ENCODE data around the gene CYP4F2. TPM values are rescaled to one million over a fixed set of nuclear protein-coding genes. Genes with fewer than 3 reads are reported as not detected.
A peak's percentile ranks its signal among the peaks of the same experiment; 100 is the strongest.
"Not testable (repeated sequence)": the region's sequence is repeated elsewhere in the genome, so short reads cannot be mapped to it uniquely, and the experiment has no call there.

The CYP4F2 gene, protein sequence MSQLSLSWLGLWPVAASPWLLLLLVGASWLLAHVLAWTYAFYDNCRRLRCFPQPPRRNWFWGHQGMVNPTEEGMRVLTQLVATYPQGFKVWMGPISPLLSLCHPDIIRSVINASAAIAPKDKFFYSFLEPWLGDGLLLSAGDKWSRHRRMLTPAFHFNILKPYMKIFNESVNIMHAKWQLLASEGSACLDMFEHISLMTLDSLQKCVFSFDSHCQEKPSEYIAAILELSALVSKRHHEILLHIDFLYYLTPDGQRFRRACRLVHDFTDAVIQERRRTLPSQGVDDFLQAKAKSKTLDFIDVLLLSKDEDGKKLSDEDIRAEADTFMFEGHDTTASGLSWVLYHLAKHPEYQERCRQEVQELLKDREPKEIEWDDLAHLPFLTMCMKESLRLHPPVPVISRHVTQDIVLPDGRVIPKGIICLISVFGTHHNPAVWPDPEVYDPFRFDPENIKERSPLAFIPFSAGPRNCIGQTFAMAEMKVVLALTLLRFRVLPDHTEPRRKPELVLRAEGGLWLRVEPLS
- 10 to 100 TPM in 1 of 2 donors, 1 to 10 TPM in 1; 8.5 to 11.1 TPM for total RNA-seq
- long read RNA-seq, transcript CYP4F2-202 (13 exons, 2,407 nt) = major isoform, 10 of 15 reads
- long read RNA-seq, partial matches to known transcripts = 5 of 15 reads
- long read RNA-seq, other reads (novel, unspliced or antisense) = 0 of 15 reads

DNA sequence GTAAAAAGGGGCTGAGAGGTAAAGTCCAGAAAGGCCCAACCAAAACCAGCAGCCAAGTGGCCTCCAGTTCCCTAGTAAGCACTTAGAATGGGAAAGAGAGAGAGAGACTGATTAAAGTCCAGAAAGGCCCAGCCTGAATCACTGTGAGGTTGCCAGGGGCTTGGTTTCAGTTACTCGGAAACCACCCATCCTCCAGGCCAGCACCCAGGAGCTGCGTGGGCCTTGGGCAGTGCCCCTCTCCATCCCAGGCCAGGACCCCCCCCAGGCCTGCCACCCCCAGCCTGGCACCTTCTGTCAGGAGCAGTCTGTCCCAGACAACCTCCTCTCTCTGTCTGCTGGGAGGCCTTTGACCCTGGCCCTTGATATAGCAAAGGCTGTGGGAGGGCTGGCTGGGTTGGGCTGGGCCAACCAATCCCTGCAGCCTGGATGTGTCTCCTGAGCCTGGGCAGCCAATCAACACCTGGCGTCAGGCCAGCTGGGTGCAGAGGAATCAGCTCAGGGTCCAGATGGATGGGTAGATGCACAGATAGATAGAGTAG, at the start of gene CYP4F2:
Gene CYP4F2, minus strand, starts transcription at position 337 of the 539 bp plus-strand sequence. CDS start 463 bp downstream, outside the sequence.
- DNase-seq (peak; percentile 50 to 53), ATAC-seq (peak; percentile 59)
- intact Hi-C loops (cut with DNase I, micrococcal nuclease) = no loop called here

DNA sequence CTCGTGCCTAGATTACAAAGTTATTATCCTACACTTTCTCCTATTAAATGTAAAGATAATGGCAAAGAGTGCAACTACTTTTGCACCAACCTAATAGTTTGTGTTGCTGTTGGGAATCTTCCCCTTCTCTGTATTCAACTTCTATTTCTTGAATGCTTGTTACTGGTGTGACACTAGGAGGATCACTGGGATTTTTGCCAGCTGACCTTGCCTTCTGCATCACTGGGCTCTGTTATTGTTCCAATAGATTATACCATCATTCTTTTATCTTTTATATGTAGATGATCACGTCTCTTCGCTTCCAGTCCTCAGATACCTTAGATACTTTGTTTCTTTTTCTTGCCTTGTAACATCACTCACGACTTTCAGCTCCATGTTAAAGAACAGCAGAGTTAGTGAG, 47.4 kb upstream of the CYP4F2 start:
- ATAC-seq (no peak), DNase-seq (no peak)
- intact Hi-C loops (cut with DNase I, micrococcal nuclease) = no loop called here

DNA sequence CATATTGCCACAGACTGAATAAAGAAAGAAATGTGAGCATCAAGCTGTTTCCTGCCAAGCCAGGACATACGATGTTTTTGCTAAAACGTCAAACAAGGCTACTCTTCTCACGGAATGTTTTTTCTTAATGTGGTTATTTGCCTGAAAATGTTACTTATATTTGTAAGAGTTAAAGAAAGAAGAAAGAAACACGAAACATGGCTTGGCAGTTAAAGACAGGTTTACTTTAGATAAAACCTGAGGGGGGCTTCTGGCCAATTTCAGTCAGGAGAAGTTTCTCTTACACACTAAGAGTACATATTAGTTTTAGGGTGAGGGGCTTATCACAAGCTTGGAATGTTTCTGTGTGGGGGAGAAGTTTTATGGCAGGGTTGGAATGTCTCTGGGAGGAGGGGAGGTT, 46.5 kb upstream of the CYP4F2 start:
- DNase-seq = no peak
- ATAC-seq = no peak
- intact Hi-C loops (cut with DNase I, micrococcal nuclease) = no loop called here

DNA sequence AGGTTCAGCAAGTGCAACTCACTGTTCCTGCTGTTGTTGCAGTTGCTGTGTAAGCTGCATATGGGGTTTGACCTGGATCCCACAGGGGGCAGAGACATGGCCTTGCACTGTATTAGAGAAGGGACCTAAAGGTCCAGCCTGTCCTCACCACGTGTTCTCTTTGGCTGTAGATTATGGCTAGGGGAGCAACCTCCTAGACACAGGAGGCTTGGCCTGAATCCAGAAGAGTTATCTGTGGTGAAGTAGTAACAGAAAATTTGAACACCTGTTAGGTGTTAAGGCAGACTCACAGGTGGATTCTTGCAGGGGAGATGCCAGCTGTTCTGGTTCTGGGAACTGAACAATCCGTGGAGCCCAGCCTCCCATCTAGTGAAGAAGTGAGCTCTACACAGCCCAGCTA, 39.9 kb upstream of the CYP4F2 start:
- DNase-seq = no peak
- ATAC-seq = no peak
- intact Hi-C loops (cut with DNase I, micrococcal nuclease) = no loop called here

DNA sequence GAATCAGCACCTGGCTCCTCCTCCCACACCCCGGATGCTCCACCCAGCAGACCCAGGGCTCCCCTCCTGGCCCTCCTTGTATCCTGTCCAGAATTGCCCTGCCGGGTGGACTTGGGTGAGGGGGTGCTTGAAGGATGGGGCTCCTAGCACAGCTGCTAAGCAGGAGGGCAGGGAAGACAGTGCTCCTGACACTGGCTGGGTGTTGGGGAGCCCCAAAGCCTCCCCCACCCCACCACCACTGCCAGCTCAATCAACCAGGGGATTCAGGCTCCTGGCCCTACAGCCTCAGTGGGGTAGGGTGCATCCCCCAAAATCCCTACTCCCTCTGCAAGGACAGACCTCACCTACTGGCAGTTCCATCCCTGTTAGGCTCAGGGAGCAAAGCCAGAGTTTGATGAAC, 39.1 kb upstream of the CYP4F2 start:
- ATAC-seq = no peak
- no peak for DNase-seq
- intact Hi-C loops (cut with DNase I, micrococcal nuclease) = no loop called here

DNA sequence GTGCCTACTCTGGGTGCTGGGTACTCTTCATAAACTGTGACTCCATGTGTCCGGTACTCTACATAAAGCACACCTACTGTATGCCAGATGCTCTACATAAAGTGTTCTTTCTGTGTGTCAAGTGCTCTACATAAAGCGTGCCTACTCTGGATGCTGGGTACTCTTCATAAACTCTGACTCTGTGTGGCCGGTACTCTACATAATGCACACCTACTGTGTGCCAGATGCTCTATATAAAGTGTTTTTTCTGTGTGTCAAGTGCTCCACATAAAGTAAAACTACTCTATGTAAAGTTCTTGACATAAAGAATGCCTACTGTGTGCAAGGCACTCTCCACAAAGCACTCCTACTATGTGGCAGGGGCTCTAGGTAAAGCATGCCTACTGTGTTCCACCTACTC, 38.3 kb upstream of the CYP4F2 start:
- no peak for ATAC-seq
- intact Hi-C loops (cut with DNase I, micrococcal nuclease) = no loop called here

DNA sequence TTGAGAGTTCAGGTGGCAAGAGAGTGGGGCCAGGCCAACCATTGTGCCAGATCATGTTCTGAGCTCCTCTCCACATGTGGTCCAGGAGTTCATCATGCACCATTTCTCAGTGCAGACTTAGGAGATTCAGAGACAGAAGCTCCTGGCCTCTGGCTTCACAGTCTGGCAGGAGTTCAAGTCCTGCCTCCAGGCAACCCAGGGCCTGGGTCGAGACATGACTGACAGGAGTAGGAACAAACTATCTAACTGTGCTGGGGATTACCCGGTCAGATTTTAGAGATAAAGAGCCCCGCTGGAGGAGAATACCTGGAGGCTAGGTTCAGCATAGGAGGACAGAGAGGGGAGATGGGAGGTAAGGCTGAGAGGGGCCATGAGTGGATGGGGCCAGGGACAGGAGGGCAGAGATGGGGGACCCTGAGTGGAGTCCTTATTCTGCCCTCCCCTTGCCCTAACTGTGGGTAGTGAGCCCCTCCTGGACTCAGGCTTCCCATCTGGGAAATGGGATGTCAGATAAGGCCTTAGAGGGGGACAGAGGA, 37.4 kb upstream of the CYP4F2 start:
- intact Hi-C loops (cut with DNase I, micrococcal nuclease) = no loop called here
- peak; percentile 45 for ATAC-seq
- DNase-seq = no peak

More for the DNA sequence above, 38.3 kb upstream of the CYP4F2 start:
- DNase-seq = no peak

DNA sequence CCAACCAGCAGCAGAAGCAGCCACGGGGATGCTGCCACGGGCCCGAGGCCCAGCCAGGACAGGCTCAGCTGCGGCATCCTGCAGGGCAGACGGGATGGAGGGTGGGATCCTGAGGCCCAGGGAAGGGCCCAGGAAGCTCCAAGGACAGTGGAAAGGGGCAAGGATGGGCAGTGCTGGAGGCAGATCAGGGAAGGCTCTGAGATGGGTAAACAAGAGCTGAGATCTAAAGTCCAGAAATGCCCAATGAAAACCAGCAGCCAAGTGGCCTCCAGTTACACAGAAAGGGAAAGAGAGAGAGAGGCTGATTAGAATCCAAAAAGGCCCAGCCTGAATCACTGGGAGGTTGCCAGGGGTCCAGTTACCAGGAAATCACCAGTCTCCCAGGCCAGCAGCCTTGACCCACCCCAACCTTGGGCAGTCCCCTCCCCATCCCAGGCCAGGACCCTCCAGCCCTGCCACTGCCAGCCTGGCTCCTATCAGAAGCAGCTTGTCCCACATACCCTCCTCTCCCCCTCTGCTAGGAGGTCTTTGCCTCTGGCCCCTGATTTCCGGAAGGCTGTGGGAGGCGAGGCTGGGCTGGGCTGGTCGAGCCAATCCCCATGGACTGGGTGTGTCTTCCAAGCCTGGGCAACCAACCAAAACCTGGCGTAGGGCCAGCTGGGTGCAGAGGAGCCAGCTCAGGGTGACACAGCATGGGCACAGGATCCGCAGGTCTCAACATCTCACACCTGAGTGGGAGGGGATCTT, 36.6 kb upstream of the CYP4F2 start, which contains the start of gene CYP4F11:
Gene CYP4F11, minus strand, starts transcription at position 198 of the 747 bp plus-strand sequence. Its CDS starts 121 bp downstream, at position 77.
- intact Hi-C loops (cut with DNase I, micrococcal nuclease) = no loop called here
- DNase-seq (peak; percentile 95), ATAC-seq (peak; percentile 98)

DNA sequence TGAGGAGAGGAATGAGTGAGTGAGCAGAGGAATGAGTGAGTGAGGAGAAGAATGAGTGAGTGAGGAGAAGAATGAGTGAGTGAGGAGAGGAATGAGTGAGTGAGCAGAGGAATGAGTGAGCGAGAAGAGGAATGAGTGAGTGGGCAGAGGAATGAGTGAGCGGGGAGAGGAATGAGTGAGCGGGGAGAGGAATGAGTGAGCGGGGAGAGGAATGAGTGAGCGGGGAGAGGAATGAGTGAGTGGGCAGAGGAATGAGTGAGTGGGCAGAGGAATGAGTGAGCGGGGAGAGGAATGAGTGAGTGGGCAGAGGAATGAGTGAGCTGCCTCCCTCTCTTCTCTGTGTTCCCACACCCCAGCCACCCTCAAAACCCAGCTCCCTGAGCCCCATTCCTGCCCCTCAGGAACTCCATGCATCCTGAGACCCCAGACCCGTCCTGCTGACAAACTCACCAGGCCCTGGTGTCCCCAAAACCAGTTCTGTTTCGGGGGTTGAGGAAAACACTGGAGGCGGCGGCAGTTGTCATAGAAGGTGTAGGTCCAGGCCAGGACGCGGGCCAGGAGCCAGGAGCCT, 36.0 kb upstream of the CYP4F2 start:
- intact Hi-C loops (cut with DNase I, micrococcal nuclease); ATAC-seq; DNase-seq: not testable (repeated sequence)

DNA sequence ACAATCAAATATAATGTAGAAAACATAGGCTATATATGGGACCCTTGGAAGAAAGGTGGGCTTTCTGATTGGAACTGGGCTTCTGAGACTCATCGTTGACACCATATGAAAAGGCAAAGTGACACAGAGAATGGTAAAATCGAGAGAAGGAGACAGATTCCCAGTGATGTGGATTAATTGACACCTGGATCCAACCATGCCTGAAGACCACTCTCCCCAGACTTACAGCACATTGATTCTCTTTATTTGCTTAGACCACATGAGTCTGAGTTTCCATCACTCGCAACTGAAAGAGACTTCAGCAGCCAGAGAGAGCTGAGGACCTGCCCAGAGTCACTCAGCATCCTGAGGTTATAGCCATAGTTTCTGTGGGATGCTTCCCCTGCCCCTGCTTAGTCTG, 30.4 kb upstream of the CYP4F2 start:
- intact Hi-C loops (cut with DNase I, micrococcal nuclease) = no loop called here

DNA sequence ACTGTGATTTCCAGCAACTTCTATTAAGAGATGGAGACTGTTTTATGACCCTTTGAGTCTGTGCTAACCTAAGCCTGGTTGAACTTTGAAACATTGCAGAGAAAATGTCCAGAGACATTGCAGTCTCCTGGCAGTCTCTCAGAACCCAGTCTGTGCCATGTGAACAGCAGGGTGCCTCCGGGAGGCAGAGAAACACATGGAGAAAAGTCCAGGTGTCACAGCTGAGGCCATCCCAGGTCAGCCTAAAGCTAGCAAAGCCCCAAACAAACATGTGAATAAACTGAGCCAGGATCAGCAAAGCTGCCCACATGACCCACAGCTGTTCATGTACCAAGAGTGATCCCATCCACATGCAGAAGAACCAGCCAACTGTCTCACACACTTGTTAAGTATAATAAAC, 28.6 kb upstream of the CYP4F2 start:
- ATAC-seq = peak; percentile 66
- peak in 1 of 2 donors; percentile 14 for DNase-seq
- intact Hi-C loops (cut with DNase I, micrococcal nuclease) = no loop called here

More for the DNA sequence above, 30.4 kb upstream of the CYP4F2 start:
- ATAC-seq (no peak), DNase-seq (no peak)

DNA sequence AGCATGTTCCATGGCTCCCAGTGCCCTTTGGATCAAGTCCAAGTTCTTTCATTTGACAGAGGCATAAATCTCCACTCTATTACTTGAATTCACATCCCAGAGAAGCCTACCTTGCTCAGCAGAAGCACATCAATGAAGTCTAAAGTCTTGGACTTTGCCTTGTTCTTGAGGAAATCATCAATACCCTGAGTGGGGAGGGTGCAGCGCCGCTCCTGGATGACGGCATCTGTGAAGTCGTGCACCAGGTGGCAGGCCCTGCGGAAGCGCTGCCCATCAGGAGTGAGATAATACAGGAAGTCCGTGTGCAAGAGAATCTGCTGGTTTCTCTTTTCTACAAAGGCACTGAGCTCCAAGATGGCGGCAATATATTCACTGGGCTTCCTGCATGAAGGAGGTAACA, 25.8 kb upstream of the CYP4F2 start:
- DNase-seq (peak in 1 of 2 donors; percentile 75), ATAC-seq (peak; percentile 87)
- intact Hi-C loops (cut with DNase I, micrococcal nuclease) = no loop called here

DNA sequence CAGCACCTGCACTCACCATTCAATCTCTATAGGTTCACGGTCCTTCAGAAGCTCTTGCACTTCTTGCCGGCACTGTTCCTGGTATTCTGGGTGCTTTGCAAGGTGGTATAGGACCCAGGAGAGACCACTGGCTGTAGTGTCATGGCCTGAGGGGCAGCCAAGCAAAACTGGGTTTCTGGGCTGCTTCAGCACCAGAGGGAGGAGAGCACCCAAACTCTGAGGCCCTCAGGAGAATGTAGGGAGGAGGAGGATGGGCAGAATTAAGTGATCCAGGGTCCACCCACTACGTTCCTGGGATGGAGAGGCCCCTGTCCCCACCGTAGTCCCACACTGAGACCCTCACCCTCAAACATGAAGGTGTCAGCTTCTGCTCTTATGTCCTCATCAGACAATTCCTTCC, 24.1 kb upstream of the CYP4F2 start:
- ATAC-seq (no peak), DNase-seq (no peak)
- intact Hi-C loops (cut with DNase I, micrococcal nuclease) = no loop called here

DNA sequence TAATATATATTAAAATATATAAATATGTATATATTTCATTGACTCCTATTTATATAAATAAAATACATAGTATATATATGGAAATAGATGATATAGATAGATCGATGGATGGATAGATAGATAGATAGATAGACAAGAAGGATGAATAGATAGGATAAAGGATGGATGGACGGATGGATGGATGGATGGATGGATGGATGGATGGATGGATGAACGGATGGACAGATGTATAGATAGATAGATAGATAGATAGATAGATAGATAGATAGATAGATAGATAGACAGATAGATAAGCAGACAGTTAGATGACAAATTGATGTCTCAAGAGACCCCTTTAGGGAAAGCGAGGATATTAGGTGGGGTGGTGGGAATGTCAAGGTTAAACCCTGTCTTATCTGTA, 21.4 kb upstream of the CYP4F2 start:
- ATAC-seq (no peak), DNase-seq (no peak)
- intact Hi-C loops (cut with DNase I, micrococcal nuclease) = no loop called here

DNA sequence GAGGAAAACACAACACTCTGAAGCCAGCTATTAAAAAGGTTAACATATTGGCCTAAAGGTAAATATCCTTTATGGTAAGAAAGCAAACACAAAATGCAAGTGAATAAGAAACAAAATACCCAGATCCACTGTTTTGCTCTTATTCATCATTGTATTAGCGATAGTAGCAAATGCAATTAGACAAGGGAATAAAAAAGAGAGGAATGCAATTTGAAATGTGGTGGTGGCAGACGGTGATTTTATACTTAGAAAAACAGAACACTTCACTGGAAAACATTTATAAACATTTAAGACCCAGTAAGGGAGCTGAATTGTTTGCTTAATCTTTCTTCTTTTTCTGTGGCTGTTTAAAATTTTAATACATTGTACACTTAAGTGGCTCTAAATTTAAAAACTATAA, 17.2 kb upstream of the CYP4F2 start:
- intact Hi-C loops (cut with DNase I, micrococcal nuclease) = no loop called here
- DNase-seq (no peak), ATAC-seq (no peak)

DNA sequence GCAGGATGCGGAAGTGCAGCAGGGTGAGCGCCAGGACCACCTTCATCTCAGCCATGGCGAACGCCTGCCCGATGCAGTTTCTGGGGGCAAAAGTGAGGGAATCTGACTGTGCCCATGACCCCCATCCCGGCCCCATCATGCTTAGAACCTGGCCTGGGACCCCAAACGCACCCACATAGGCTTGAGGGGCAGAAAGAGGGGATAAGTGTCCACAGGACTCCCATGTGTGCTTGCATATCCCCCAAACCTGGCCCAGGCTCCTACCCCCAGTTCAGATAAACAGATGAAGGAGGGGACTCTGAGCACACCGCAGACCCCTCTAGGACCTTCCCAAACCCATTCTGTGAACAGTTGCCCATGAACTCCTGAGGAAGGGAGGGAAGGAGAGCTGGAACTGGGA, 16.0 kb upstream of the CYP4F2 start:
- ATAC-seq = no peak
- intact Hi-C loops (cut with DNase I, micrococcal nuclease) = no loop called here
- no peak for DNase-seq

DNA sequence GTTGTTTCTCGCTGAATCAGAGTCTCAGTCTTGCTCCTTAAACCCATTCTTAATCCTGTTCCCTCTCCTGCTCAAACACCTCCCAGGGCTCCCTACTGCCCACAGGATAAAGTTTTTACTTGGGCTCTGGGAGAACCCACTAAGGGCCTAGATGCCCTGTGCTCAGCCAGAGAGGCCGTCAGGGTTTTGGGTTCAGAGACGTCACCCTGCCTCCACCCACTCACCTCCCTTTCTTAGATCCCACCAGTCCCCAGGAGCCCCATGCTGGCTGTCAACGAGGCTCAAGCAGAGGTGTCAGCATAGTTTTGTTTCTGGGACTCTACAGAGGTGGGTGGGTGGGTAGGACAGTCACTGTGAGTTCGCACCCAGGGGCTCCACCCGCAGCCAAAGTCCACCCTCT, 15.5 kb upstream of the CYP4F2 start:
- intact Hi-C loops (cut with DNase I, micrococcal nuclease) = no loop called here
- no peak for ATAC-seq

DNA sequence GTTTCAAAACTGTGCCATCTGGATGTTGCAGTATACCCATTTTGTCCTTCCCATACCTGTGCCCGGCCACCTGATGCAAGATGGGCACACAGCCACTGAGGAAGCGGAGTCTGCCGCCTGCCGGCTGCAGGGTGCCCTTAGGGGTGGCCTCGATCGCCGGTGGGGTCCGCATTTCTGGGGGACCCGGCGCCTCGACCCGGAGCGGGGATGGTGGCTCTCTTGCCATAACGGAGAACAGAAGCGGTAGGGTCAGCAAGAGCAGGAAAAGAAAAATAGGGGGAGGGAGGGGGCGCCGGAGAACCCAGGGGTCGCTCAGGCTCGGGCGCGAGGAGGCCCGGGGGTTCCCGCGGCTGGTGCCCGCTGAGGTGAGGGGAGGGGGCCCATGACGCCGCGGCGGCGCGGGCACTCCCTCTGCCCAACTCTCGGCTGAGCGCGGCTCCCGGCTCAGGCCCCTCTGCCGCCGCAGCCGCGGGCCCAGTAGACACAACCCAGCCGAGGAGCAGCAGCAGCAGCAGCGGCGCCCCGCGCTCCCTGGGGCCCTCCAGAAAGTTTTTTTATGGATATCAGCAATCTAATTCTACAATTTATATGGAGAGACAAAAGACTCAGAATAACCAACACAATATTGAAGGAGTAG, 13.8 kb upstream of the CYP4F2 start:
- ATAC-seq (no peak), DNase-seq (no peak)
- intact Hi-C loops (cut with DNase I, micrococcal nuclease) = no loop called here

More for the DNA sequence above, 15.5 kb upstream of the CYP4F2 start:
- DNase-seq = no peak
